Measurements from ENCODE around the gene CELA3A. TPM values are rescaled to one million over a fixed set of nuclear protein-coding genes. Genes with fewer than 3 reads are reported as not detected.

Gene CELA3A
- total RNA-seq, result not detected

- no peak for DNase-seq (ENCODE audit: extremely low spot score)
- H3K4me1 ChIP-seq, result no peaks in the 10 kb centered on the region
- H3K27me3 ChIP-seq, result no peaks in the 10 kb centered on the region
- no peaks in the 10 kb centered on the region for H3K36me3 ChIP-seq
- TF ChIP-seq POLR2AphosphoS5 (IDR thresholded peaks at IDR 0.05), result no peak
- TF ChIP-seq POLR2A (IDR thresholded peaks at IDR 0.05; ENCODE audit: low read depth), result no peak
- no peak for TF ChIP-seq EP300 (IDR thresholded peaks at IDR 0.05)
- no peak for TF ChIP-seq CTCF (IDR thresholded peaks at IDR 0.05)
- H3K9me3 ChIP-seq, result no peaks in the 10 kb centered on the region
- H3K27ac ChIP-seq (replicated peaks in 1 of 4), result no peak within 1 kb of the TSS
- intact Hi-C loops (cut with DNase I), result no loop called here
- H3K4me3 ChIP-seq, result no peak within 1 kb of the TSS
- WGBS, result 77% methylated on average over 5 of the region's 5 CpGs
Observed at GRCh38 chr1:22001409-22001808, at the start of gene CELA3A. Gene CELA3A (plus strand): TSS chr1:22001657. CDS start chr1:22001675, 18 bp downstream.

- Histone ChIP-seq H3K36me3 (no peaks in the 10 kb centered on the region), H3K27ac (replicated peaks in 1 of 4) (peak overlapping the region in 3 of 4 donors; percentile 9 to 34 (median 10)), H3K9me3 (no peaks in the 10 kb centered on the region), H3K4me3 (no peak overlapping the region), H3K27me3 (no peaks in the 10 kb centered on the region), H3K4me1 (peaks cover 26 to 34% (median 30%) of the 10 kb centered on the region in 4 donors)
- TF ChIP-seq EP300 (IDR thresholded peaks at IDR 0.05), result no peak
- no peak for TF ChIP-seq POLR2AphosphoS5 (IDR thresholded peaks at IDR 0.05)
- TF ChIP-seq CTCF (IDR thresholded peaks at IDR 0.05), result peak in 1 of 3 experiments; percentile 8
- intact Hi-C loops (cut with DNase I), result no loop called here
- DNase-seq (ENCODE audit: extremely low spot score), result no peak
- WGBS, result 65% methylated on average over 4 of the region's 6 CpGs
Observed at GRCh38 chr1:21952786-21953520, 48.5 kb upstream of the CELA3A start.

- WGBS, result 70% methylated on average over 15 of the region's 16 CpGs
- Histone ChIP-seq H3K36me3 (no peaks in the 10 kb centered on the region), H3K27ac (replicated peaks in 1 of 4) (peak overlapping the region; percentile 70 to 82 (median 75)), H3K27me3 (no peaks in the 10 kb centered on the region), H3K4me1 (peaks cover 26 to 38% (median 33%) of the 10 kb centered on the region in 4 donors), H3K4me3 (no peak overlapping the region), H3K9me3 (no peaks in the 10 kb centered on the region)
- TF ChIP-seq EP300 (IDR thresholded peaks at IDR 0.05) (no peak), POLR2AphosphoS5 (IDR thresholded peaks at IDR 0.05) (no peak)
- intact Hi-C loops (cut with DNase I), result no loop called here
- DNase-seq (ENCODE audit: extremely low spot score), result no peak
Observed at GRCh38 chr1:21955058-21955457, 46.4 kb upstream of the CELA3A start.

- Histone ChIP-seq H3K4me1 (peaks cover 26 to 38% (median 33%) of the 10 kb centered on the region in 4 donors), H3K27ac (replicated peaks in 1 of 4) (peak overlapping the region; percentile 70 to 82 (median 75)), H3K9me3 (no peaks in the 10 kb centered on the region), H3K36me3 (no peaks in the 10 kb centered on the region), H3K4me3 (no peak overlapping the region), H3K27me3 (no peaks in the 10 kb centered on the region)
- WGBS, result 64% methylated on average over 9 of the region's 9 CpGs
- intact Hi-C loops (cut with DNase I), result no loop called here
- DNase-seq (ENCODE audit: extremely low spot score), result no peak
- TF ChIP-seq CTCF (IDR thresholded peaks at IDR 0.05) (no peak), POLR2AphosphoS5 (IDR thresholded peaks at IDR 0.05) (peak in 1 of 2 donors; percentile 1)
Observed at GRCh38 chr1:21955501-21956281, 45.8 kb upstream of the CELA3A start.

Measured in esophagus muscularis mucosa (tissue), 4 donors.